ENCODE data around the gene FAM107B. TPM values are rescaled to one million over a fixed set of nuclear protein-coding genes. Genes with fewer than 3 reads are reported as not detected.

Gene FAM107B
- total RNA-seq, 1 experiment from 2014 or later, result 24.5 TPM

- Histone ChIP-seq H3T11ph (ENCODE audit: low read length) (no peak overlapping the region), H2BK5ac (ENCODE audit: insufficient read length, low read length) (no peak overlapping the region), H2BK12ac (ENCODE audit: insufficient read length, low read depth, low read length) (no peak overlapping the region), H3K4me1 (ENCODE audit: insufficient read depth, low read length) (peaks cover 2% of the 10 kb centered on the region; the same call in 1 of the 2 replicates), H2AK5ac (ENCODE audit: insufficient read length, low read length) (no peak overlapping the region), H3K9ac (ENCODE audit: extremely low read depth, insufficient read length, low read length) (no peak overlapping the region), H3K27me3 (ENCODE audit: insufficient read depth, low read length) (no peaks in the 10 kb centered on the region), H2BK120ac (ENCODE audit: low read depth, low read length, poor library complexity, severe bottlenecking) (no peak overlapping the region), H3K79me2 (ENCODE audit: insufficient read depth, low read length) (no peaks in the 10 kb centered on the region), H3K23ac (ENCODE audit: insufficient read length, low read depth, low read length) (no peak overlapping the region), H3K23me2 (ENCODE audit: insufficient read length, low read depth, low read length, poor library complexity, severe bottlenecking) (no peaks in the 10 kb centered on the region), H4K91ac (ENCODE audit: insufficient read length, low read depth, low read length) (no peak overlapping the region), H3K14ac (ENCODE audit: insufficient read depth, low read length) (no peak overlapping the region), H3K79me1 (ENCODE audit: insufficient read depth, low read depth, low read length, poor library complexity, severe bottlenecking) (no peaks in the 10 kb centered on the region), H3K4ac (ENCODE audit: low read depth, low read length) (no peak overlapping the region), H3K4me2 (ENCODE audit: insufficient read depth, insufficient read length, low read length) (no peak overlapping the region), H2AFZ (ENCODE audit: low read length) (no peak overlapping the region), H2BK15ac (ENCODE audit: low read depth, low read length) (no peak overlapping the region), H3K56ac (ENCODE audit: insufficient read length, low read depth, low read length) (no peak overlapping the region), H3K9me3 (ENCODE audit: control insufficient read depth, low read depth, low read length) (no peaks in the 10 kb centered on the region), H4K8ac (replicated peaks; ENCODE audit: insufficient read length, low read depth, low read length) (no peak overlapping the region), H3K27ac (ENCODE audit: insufficient read length, low read depth, low read length) (no peak overlapping the region), H2BK20ac (ENCODE audit: low read depth, low read length, poor library complexity, severe bottlenecking) (no peak overlapping the region), H4K20me1 (ENCODE audit: control insufficient read depth, insufficient read depth, insufficient read length) (no peaks in the 10 kb centered on the region), H3K18ac (ENCODE audit: insufficient read length, low read depth, low read length) (no peak overlapping the region), H4K5ac (ENCODE audit: insufficient read length, low read depth, low read length) (no peak overlapping the region)
- H3K4me1 Mint-ChIP-seq, result peaks cover 16 to 22% of the 10 kb centered on the region in 2 experiments
- H3K9me3 Mint-ChIP-seq, result no peaks in the 10 kb centered on the region
- TF ChIP-seq, protein P1, sequence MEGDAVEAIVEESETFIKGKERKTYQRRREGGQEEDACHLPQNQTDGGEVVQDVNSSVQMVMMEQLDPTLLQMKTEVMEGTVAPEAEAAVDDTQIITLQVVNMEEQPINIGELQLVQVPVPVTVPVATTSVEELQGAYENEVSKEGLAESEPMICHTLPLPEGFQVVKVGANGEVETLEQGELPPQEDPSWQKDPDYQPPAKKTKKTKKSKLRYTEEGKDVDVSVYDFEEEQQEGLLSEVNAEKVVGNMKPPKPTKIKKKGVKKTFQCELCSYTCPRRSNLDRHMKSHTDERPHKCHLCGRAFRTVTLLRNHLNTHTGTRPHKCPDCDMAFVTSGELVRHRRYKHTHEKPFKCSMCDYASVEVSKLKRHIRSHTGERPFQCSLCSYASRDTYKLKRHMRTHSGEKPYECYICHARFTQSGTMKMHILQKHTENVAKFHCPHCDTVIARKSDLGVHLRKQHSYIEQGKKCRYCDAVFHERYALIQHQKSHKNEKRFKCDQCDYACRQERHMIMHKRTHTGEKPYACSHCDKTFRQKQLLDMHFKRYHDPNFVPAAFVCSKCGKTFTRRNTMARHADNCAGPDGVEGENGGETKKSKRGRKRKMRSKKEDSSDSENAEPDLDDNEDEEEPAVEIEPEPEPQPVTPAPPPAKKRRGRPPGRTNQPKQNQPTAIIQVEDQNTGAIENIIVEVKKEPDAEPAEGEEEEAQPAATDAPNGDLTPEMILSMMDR (conservative IDR thresholded peaks at IDR 0.05), result no peak
- DNase-seq, result no peak
- H3K36me3 Mint-ChIP-seq (ENCODE audit: insufficient read depth in 1 of 3, low read depth in 3 of 3), result no peaks in the 10 kb centered on the region
- H3K27me3 Mint-ChIP-seq (ENCODE audit: low read depth), result no peaks in the 10 kb centered on the region; the same call in 1 of the 2 replicates
- no peak overlapping the region for H3K27ac Mint-ChIP-seq
- no peak overlapping the region for H3K4me3 Mint-ChIP-seq
- WGBS (ENCODE audit: extremely low coverage, insufficient read length, low lambda C conversion rate), result no CpG with 5 or more reads among the region's 7 CpGs
These were observed 276.4 kb downstream of the FAM107B start for GRCh38 chr10:14498326-14498725.

Data from H9 (cell line).